ENCODE results near the gene TMEM63B.

TMEM63B gene

GRCh38 chr6:44082872-44083321, 44.5 kb upstream of the TMEM63B start:
- no peak for ATAC-seq
- TF ChIP-seq CREB5 (CRISPR knock-in tag; IDR thresholded peaks at IDR 0.05; ENCODE audit: low read depth), result no peak
- TF ChIP-seq ZFP3 (CRISPR knock-in tag; IDR thresholded peaks at IDR 0.05), result no peak
- no peak for TF ChIP-seq CSRNP3 (CRISPR knock-in tag; IDR thresholded peaks at IDR 0.05)
- no peak for TF ChIP-seq ZNF70 (CRISPR knock-in tag; IDR thresholded peaks at IDR 0.05)
- TF ChIP-seq BACH2 (CRISPR knock-in tag; IDR thresholded peaks at IDR 0.05; ENCODE audit: borderline replicate concordance), result no peak
- TF ChIP-seq TCF4 (CRISPR knock-in tag; IDR thresholded peaks at IDR 0.05; ENCODE audit: borderline replicate concordance), result no peak
- TF ChIP-seq RARB (CRISPR knock-in tag; IDR thresholded peaks at IDR 0.05), result no peak

GRCh38 chr6:44084231-44085014, 42.9 kb upstream of the TMEM63B start:
- ATAC-seq, result peak; percentile 51
- TF ChIP-seq POU6F1 (CRISPR knock-in tag; IDR thresholded peaks at IDR 0.05; ENCODE audit: borderline replicate concordance, low read depth) (no peak), CSRNP3 (CRISPR knock-in tag; IDR thresholded peaks at IDR 0.05) (no peak), ISL1 (CRISPR knock-in tag; IDR thresholded peaks at IDR 0.05) (no peak), ESRRG (CRISPR knock-in tag; IDR thresholded peaks at IDR 0.05) (no peak), ARNTL (CRISPR knock-in tag; IDR thresholded peaks at IDR 0.05; ENCODE audit: borderline replicate concordance, low read depth) (no peak), RARB (CRISPR knock-in tag; IDR thresholded peaks at IDR 0.05) (no peak), ZFP30 (CRISPR knock-in tag; IDR thresholded peaks at IDR 0.05) (no peak), ZNF565 (CRISPR knock-in tag; conservative IDR thresholded peaks at IDR 0.05; ENCODE audit: low read depth) (no peak), CSDC2 (CRISPR knock-in tag; IDR thresholded peaks at IDR 0.05) (no peak), BACH2 (CRISPR knock-in tag; IDR thresholded peaks at IDR 0.05; ENCODE audit: borderline replicate concordance) (no peak), TSHZ2 (CRISPR knock-in tag; IDR thresholded peaks at IDR 0.05) (no peak), PATZ1 (CRISPR knock-in tag; IDR thresholded peaks at IDR 0.05; ENCODE audit: borderline replicate concordance) (no peak), GLIS3 (CRISPR knock-in tag; IDR thresholded peaks at IDR 0.05) (no peak), TCF4 (CRISPR knock-in tag; IDR thresholded peaks at IDR 0.05; ENCODE audit: borderline replicate concordance) (no peak), ZFP3 (CRISPR knock-in tag; IDR thresholded peaks at IDR 0.05) (no peak), SNAI2 (CRISPR knock-in tag; IDR thresholded peaks at IDR 0.05) (no peak)

All from SK-N-SH treated with all-trans-retinoic acid at 6 μM for 48 hours (cell line).